ENCODE results near the gene TWIST2. TPM values are rescaled to one million over a fixed set of nuclear protein-coding genes. Genes with fewer than 3 reads are reported as not detected.

The TWIST2 gene
- total RNA-seq, 1 experiment from 2014 or later, result 0.22 TPM

DNA sequence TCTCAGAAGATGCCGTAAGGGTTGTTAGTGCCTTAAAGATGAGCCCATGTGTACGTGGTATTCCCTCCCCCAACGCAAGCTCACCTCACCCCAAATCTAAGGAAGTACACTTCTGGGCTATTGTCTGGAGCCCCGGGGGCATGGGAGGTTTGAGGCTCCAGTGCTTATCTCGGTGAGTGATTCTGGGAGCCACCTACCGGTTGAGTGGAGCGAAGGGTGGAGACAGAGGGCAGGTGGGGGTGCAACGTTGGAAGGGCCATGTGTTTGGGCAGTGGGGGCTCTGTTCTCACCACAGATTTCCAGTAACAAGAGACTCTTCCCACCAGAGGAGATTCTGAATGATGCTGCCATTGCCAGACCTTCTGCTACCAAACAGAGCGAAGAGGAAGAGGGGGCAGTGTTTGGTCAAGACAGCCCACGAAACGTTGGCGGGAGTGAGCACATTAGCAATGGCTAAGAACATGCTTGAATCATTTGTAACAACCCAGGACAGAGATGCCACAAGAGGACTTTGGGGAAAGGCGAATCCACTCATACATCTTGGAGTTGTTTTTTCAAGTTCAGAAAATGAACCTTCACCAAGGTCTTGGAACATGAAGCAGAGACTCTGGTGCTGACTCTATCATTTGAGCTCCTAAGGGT, 38.7 kb downstream of the TWIST2 start:
- H2BK20ac ChIP-seq (ENCODE audit: low read depth, low read length, poor library complexity, severe bottlenecking), result no peak overlapping the region
- no peak overlapping the region for H2AFZ ChIP-seq (ENCODE audit: low read length)
- H3K79me2 ChIP-seq (ENCODE audit: insufficient read depth, low read length), result no peaks in the 10 kb centered on the region
- H3K18ac ChIP-seq (ENCODE audit: insufficient read length, low read depth, low read length), result no peak overlapping the region
- TF ChIP-seq CTCF (conservative IDR thresholded peaks at IDR 0.05), result peak; percentile 25; the same call in 1 of the 3 replicates
- H3K56ac ChIP-seq (ENCODE audit: insufficient read length, low read depth, low read length), result no peak overlapping the region
- H4K5ac ChIP-seq (ENCODE audit: insufficient read length, low read depth, low read length), result no peak overlapping the region
- no peak overlapping the region for H3K14ac ChIP-seq (ENCODE audit: insufficient read depth, low read length)
- H3K79me1 ChIP-seq (ENCODE audit: insufficient read depth, low read depth, low read length, poor library complexity, severe bottlenecking), result no peaks in the 10 kb centered on the region
- no peak overlapping the region for H2BK5ac ChIP-seq (ENCODE audit: insufficient read length, low read length)
- no peaks in the 10 kb centered on the region for H3K4me1 ChIP-seq (ENCODE audit: insufficient read depth, low read length)
- no peak for DNase-seq
- H2BK12ac ChIP-seq (ENCODE audit: insufficient read length, low read depth, low read length), result no peak overlapping the region
- no peaks in the 10 kb centered on the region for H3K27me3 ChIP-seq (ENCODE audit: insufficient read depth, low read length)
- no CpG with 5 or more reads among the region's 13 CpGs for WGBS (ENCODE audit: extremely low coverage, insufficient read length, low lambda C conversion rate)
- no peak overlapping the region for H3K4ac ChIP-seq (ENCODE audit: low read depth, low read length)
- H3K4me1 Mint-ChIP-seq, result no peaks in the 10 kb centered on the region
- no peak overlapping the region for H3K27ac Mint-ChIP-seq
- H3K9me3 ChIP-seq (ENCODE audit: control insufficient read depth, low read depth, low read length), result no peaks in the 10 kb centered on the region
- H4K20me1 ChIP-seq (ENCODE audit: control insufficient read depth, insufficient read depth, insufficient read length), result no peaks in the 10 kb centered on the region
- H3K9me3 Mint-ChIP-seq, result no peaks in the 10 kb centered on the region; a peak in 2 of 5 replicates
- H3T11ph ChIP-seq (ENCODE audit: low read length), result no peak overlapping the region
- no peak overlapping the region for H2AK5ac ChIP-seq (ENCODE audit: insufficient read length, low read length)
- no peak overlapping the region for H3K4me3 Mint-ChIP-seq
- H4K8ac ChIP-seq (replicated peaks; ENCODE audit: insufficient read length, low read depth, low read length), result no peak overlapping the region
- no peak overlapping the region for H3K9ac ChIP-seq (ENCODE audit: extremely low read depth, insufficient read length, low read length)
- no peak overlapping the region for H2BK15ac ChIP-seq (ENCODE audit: low read depth, low read length)
- H3K4me2 ChIP-seq (ENCODE audit: insufficient read depth, insufficient read length, low read length), result no peak overlapping the region
- H3K27ac ChIP-seq (ENCODE audit: insufficient read length, low read depth, low read length), result no peak overlapping the region
- no peaks in the 10 kb centered on the region for H3K23me2 ChIP-seq (ENCODE audit: insufficient read length, low read depth, low read length, poor library complexity, severe bottlenecking)
- peaks cover 0 to 6% (median 3%) of the 10 kb centered on the region in 3 experiments; a peak in 1 of 7 replicates for H3K36me3 Mint-ChIP-seq (ENCODE audit: insufficient read depth in 1 of 3, low read depth in 3 of 3)
- H3K27me3 Mint-ChIP-seq (ENCODE audit: low read depth), result peaks cover 23% of the 10 kb centered on the region
- no peak overlapping the region for H3K23ac ChIP-seq (ENCODE audit: insufficient read length, low read depth, low read length)
- no peak overlapping the region for H4K91ac ChIP-seq (ENCODE audit: insufficient read length, low read depth, low read length)
- H2BK120ac ChIP-seq (ENCODE audit: low read depth, low read length, poor library complexity, severe bottlenecking), result no peak overlapping the region

All from H9 (cell line).